GM12872 (cell line): ENCODE measurements around the gene HDAC6.

Experiments used
- TF ChIP-seq, protein P1 (sequence below): IDR thresholded peaks from 3 replicates; pipeline ENCODE4 v1.5.1; 2011; ENCODE audit warnings: low read depth, mild to moderate bottlenecking, low read length, moderate library complexity; ENCODE audit not compliant: insufficient read depth

Gene HDAC6

DNA sequence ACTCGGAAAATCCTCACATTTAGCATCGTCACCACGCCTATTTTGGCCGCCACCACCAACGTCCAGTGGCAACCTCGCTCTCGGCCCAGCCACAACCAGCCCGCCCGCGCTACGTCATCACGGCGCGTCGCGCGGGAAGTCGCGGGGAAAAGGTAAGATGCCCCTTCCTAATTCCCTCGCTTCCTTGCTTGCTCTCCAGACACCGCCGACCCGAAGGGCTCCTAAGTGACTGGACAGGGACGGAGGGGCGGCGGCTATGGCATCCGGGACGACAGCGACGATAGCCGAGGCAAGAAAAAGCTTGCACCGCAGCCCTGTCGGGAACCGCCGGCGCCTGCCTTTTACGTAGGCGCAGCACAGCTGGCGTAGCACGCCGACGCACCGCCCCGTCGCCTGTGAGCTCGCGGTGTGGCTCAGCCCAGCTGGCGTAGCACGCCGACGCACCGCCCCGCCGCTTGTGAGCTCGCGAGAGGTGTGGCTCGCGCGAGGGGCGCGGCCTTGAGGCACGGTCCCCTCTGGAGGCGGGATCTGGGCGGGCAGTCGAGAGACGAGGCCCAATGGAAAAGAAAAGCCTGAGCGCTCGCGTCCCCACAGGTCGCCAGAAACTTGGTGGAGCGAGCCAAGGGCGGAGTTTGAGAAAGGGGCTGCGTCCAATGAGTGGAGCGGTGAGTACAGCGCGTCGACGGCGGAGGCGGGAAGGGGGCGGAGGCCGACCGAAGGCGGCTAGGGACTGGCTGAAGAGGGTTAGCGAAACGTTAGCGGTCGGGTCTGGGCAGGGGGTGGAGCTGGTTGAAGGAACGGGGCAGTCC is at the start of gene HDAC6:
TSS of gene HDAC6 (plus strand) at position 788 of the 809 bp plus-strand sequence. CDS start 626 bp downstream, outside the sequence.
- TF ChIP-seq, protein P1, sequence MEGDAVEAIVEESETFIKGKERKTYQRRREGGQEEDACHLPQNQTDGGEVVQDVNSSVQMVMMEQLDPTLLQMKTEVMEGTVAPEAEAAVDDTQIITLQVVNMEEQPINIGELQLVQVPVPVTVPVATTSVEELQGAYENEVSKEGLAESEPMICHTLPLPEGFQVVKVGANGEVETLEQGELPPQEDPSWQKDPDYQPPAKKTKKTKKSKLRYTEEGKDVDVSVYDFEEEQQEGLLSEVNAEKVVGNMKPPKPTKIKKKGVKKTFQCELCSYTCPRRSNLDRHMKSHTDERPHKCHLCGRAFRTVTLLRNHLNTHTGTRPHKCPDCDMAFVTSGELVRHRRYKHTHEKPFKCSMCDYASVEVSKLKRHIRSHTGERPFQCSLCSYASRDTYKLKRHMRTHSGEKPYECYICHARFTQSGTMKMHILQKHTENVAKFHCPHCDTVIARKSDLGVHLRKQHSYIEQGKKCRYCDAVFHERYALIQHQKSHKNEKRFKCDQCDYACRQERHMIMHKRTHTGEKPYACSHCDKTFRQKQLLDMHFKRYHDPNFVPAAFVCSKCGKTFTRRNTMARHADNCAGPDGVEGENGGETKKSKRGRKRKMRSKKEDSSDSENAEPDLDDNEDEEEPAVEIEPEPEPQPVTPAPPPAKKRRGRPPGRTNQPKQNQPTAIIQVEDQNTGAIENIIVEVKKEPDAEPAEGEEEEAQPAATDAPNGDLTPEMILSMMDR, result no peak

DNA sequence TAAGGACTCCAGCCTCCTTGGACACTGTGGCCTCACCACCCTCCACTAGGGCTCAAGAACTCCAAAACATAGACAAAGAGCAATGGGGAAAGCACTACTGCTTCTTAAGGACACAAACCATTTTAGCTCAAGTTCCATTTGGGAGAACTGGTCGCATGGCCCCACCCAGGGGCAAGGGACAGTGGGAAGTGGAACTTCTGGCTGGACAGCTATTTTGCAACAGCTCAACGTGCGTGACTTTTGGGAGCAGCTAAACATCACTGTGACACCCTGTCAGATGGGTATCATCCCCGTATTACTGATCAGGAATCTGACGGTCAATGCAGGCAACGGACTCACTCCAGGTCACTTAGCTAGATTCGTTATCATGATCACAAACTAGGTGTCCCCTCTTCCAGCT is 49.4 kb upstream of the HDAC6 start:
- TF ChIP-seq, protein P1, result no peak

DNA sequence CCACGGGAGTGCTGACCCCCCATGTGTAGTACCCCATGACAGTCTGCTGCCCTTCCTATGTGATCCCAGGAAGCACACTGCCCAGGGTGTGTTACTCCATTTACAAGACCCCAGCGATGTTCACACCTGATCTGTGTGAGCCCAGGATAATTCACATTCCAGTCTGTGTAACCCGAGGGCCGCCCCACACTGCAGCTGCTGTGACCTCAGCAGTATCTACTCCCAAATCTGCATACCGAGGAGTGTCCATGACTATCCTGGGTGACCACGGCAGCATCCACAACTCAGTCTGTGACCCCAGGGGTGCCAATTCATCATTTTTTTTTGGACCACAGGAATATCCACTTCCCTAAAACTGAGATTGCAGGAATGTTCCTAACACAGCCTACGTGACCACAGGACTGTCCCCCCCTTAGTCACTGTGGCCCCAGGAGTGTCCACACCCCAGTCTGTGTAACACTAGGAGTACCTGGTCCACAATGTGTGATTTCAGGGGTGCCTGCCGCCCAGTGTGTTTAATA is 48.1 kb upstream of the HDAC6 start:
- TF ChIP-seq, protein P1, result no peak

DNA sequence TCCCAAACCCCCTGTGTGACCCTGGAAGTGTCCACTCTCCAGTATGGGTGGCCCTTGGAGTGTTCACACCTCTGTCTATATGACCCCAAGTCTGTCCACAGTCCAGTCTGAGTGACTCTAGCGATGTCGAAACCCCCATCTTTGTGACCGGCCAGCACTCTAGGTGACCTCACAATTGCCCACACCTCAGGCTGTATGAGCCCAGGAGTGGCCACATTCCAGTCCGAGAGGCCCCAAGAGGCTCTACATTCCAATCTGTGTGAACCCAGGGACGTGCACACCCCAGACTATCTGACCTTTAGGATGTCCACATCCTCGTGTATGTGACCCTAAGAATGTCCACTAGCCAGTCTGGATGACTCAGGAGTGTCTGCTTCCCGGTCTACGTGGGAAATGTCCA is 47.6 kb upstream of the HDAC6 start:
- TF ChIP-seq, protein P1, result no peak

DNA sequence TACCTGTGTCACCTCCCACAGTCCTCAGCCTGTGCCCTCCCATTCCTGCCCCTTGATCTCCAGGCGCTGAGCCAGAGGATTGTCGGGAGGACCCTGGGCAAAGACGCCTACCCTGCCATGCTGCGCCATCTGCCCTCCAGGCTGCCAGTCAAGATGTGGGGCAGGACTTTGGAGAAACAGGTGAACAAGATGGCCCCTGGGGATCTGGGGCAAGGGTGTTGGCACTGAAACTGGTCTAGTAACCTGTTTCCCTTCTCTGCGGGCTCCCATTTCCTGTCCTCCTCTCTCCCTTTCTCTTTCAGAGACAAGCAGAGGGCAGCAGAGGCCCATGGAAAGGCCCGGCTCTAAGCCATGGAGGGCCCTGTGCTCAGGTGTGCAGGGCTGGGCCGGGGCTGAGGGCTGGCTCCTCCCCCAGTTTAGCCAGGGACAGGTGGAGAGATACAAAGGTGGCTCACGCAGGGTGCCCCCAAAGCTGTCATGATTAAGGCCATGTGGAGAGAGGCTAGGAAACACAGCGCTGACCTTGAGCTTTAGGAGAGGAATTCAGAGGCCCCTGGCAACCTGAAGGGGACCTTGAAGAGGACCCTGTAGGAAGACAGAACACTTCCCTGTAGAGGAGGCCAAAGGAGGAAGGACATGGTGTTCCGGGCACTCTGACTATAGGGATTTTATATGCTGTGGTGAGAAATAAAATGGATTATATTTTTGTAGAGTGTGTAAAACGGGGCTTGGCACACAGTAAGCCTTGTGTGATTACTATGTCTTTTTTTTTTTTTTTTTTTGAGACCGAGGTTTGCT is 40.0 kb upstream of the HDAC6 start, which contains the start of gene GLOD5:
TSS of gene GLOD5 (plus strand) at position 74 of the 798 bp plus-strand sequence. CDS start at position 118, 44 bp downstream.
- TF ChIP-seq, protein P1, result no peak

DNA sequence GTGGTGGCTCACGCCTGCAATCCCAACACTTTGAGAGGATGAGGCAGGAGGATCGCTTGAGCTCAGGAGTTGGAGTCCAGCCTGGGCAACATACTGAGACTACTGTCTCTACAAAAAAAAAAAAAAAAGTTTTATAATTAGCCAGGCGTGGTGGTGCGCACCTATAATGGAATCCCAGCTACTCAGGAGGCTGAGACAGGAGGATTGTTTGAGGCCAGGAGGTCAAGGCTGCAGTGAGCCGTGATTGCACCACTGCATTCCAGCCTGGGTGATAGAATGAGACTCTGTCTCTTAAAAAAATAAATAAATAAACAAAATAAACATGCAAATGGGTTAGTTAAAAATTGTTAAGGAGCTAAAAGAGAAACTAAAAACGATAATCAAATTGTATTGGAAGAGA is 32.6 kb upstream of the HDAC6 start:
- TF ChIP-seq, protein P1, result no peak

DNA sequence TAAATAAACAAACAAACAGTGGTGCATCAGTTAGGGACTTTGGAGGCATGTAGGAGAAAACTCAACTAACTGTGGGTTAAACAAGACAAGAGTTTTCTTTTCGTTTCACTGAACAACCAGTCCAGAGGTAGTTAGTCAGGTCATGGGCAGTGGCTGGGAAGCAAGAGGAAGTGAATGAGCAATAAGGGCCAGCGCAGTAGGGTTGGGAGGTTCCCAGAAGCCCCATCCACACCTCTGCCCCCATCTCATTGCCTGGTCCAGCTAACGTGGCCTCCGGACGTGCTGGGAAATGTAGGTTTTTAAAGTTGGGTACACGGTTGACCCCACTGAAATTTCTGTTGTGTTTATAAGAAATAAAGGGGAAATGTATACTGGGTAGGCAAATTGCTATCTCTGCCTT is 31.6 kb upstream of the HDAC6 start:
- TF ChIP-seq, protein P1, result no peak
